Esophagus squamous epithelium (tissue), 5 donors: ENCODE data around the gene MAPRE2. TPM values are rescaled to one million over a fixed set of nuclear protein-coding genes. Genes with fewer than 3 reads are reported as not detected.

Experiments used
- DNase-seq: peaks from one replicate; lab custom pipeline; 2025; lab: John Stamatoyannopoulos, UW
- H3K27ac ChIP-seq, 4 donors: fragments of 200-600 bp; sonication (generic); one replicate each; pipeline ENCODE4 v1.5.1; 2016 to 2019; ENCODE audit warnings: mild to moderate bottlenecking in 1 of 4
- H3K27me3 ChIP-seq, 4 donors: fragments of 200-600 bp; sonication (generic); 1 replicate in 3 of 4; 2 replicates in 1 of 4; pipeline versions ENCODE4 v1.5.1 to v1.6.0; 2017 to 2021; ENCODE audit warnings: antibody characterized with exemption in 1 of 4
- H3K36me3 ChIP-seq, 3 donors: fragments of 200-600 bp; sonication (generic); one replicate each; pipeline ENCODE4 v1.5.1; 2016 to 2019
- H3K4me1 ChIP-seq, 3 donors: fragments of 200-600 bp; sonication (generic); one replicate each; pipeline ENCODE4 v1.5.1; 2017 to 2019
- H3K4me3 ChIP-seq, 4 donors: fragments of 200-600 bp; sonication (generic); 1 replicate in 3 of 4; 2 replicates in 1 of 4; pipeline ENCODE4 v1.5.1; 2016 to 2019; ENCODE audit warnings: mild to moderate bottlenecking in 2 of 4, moderate library complexity in 1 of 4
- H3K9me3 ChIP-seq, 3 donors: fragments of 200-600 bp; sonication (generic); one replicate each; pipeline ENCODE4 v1.5.1; 2016 to 2019
- CTCF ChIP-seq, 6 experiments: fragments of 450-650 bp in 4 of 6; fragments of 200-600 bp in 2 of 6; sonication (generic) in 2 of 6; IDR thresholded peaks; one replicate each; pipeline ENCODE4 v1.5.1; 2016 to 2019; ENCODE audit warnings: antibody characterized with exemption in 6 of 6, mild to moderate bottlenecking in 4 of 6, moderate library complexity in 4 of 6
- POLR2A ChIP-seq, 4 donors: fragments of 450-650 bp; IDR thresholded peaks; one replicate each; pipeline ENCODE4 v1.6.1; 2017; ENCODE audit warnings: antibody characterized with exemption in 4 of 4, mild to moderate bottlenecking in 4 of 4, moderate library complexity in 3 of 4
- WGBS, 2 donors: methylation state at CpG; one replicate each; pipeline ENCODE4 v1.1.5; 2018; 5-methylcytosine and 5-hydroxymethylcytosine counted together
- intact Hi-C: fragments of 100-400 bp; cut with DNase I; formaldehyde crosslinking; loops from one replicate; pipeline ENCODE4 v1.15.0; 2022
- total RNA-seq, 4 donors: library from RNA; depleted of rRNA; stranded (reverse); fragments of >200 nt; gene quantifications; one replicate each; pipeline ENCODE4 v1.1.0, GENCODE V29; 2016
- donor health status: DM: yes; HTN: yes; CAD: no.

MAPRE2 gene
- total RNA-seq, 4 donors from 2014 or later, result 1.5 to 9.0 (median 5.0) TPM

GRCh38 chr18:35157181-35157580 is 116.0 kb downstream of the MAPRE2 start:
- TF ChIP-seq POLR2A (IDR thresholded peaks at IDR 0.05) (no peak), CTCF (IDR thresholded peaks at IDR 0.05) (no peak)
- WGBS, 2 donors, result 79 to 81% methylated on average over 4 of the region's 4 CpGs
- Histone ChIP-seq H3K27me3 (no peaks in the 10 kb centered on the region), H3K27ac (no peak overlapping the region), H3K36me3 (no peaks in the 10 kb centered on the region), H3K4me3 (no peak overlapping the region), H3K9me3 (no peaks in the 10 kb centered on the region), H3K4me1 (peaks cover 0 to 6% (median 0%) of the 10 kb centered on the region in 3 donors)
- intact Hi-C loops, result no loop called here
- DNase-seq, result no peak

- Histone ChIP-seq H3K4me3 (no peak overlapping the region), H3K27me3 (no peaks in the 10 kb centered on the region), H3K27ac (no peak overlapping the region), H3K9me3 (no peaks in the 10 kb centered on the region), H3K4me1 (peaks cover 0 to 6% (median 0%) of the 10 kb centered on the region in 3 donors), H3K36me3 (no peaks in the 10 kb centered on the region)
- WGBS, 2 donors, result 57 to 63% methylated on average over 5 of the region's 5 CpGs
- intact Hi-C loops, result no loop called here
- TF ChIP-seq POLR2A (IDR thresholded peaks at IDR 0.05) (no peak), CTCF (IDR thresholded peaks at IDR 0.05) (no peak)
- no peak for DNase-seq
Observed at GRCh38 chr18:35158728-35159450, 117.7 kb downstream of the MAPRE2 start.

- WGBS, 2 donors, result 56 to 69% methylated on average over 3 of the region's 3 CpGs
- no peak for DNase-seq
Observed at GRCh38 chr18:35159782-35160181, 118.6 kb downstream of the MAPRE2 start.

GRCh38 chr18:35161485-35161884 is 120.3 kb downstream of the MAPRE2 start:
- Histone ChIP-seq H3K27me3 (no peaks in the 10 kb centered on the region), H3K4me1 (no peaks in the 10 kb centered on the region), H3K9me3 (no peaks in the 10 kb centered on the region), H3K27ac (no peak overlapping the region), H3K36me3 (no peaks in the 10 kb centered on the region), H3K4me3 (no peak overlapping the region)
- 86 to 88% methylated on average over 2 of the region's 2 CpGs for WGBS, 2 donors
- intact Hi-C loops, result no loop called here
- DNase-seq, result no peak
- TF ChIP-seq POLR2A (IDR thresholded peaks at IDR 0.05) (no peak), CTCF (IDR thresholded peaks at IDR 0.05) (no peak)

More at GRCh38 chr18:35159782-35160181, 118.6 kb downstream of the MAPRE2 start:
- intact Hi-C loops, result no loop called here
- TF ChIP-seq POLR2A (IDR thresholded peaks at IDR 0.05), result no peak
- no peak for TF ChIP-seq CTCF (IDR thresholded peaks at IDR 0.05)
- no peaks in the 10 kb centered on the region for H3K27me3 ChIP-seq
- no peaks in the 10 kb centered on the region for H3K36me3 ChIP-seq
- H3K4me1 ChIP-seq, result peaks cover 0 to 6% (median 0%) of the 10 kb centered on the region in 3 donors
- H3K9me3 ChIP-seq, result no peaks in the 10 kb centered on the region
- H3K4me3 ChIP-seq, result no peak overlapping the region
- no peak overlapping the region for H3K27ac ChIP-seq

- DNase-seq, result no peak
- H3K4me3 ChIP-seq, result no peak overlapping the region
- no peak for TF ChIP-seq POLR2A (IDR thresholded peaks at IDR 0.05)
- TF ChIP-seq CTCF (IDR thresholded peaks at IDR 0.05), result no peak
Observed at GRCh38 chr18:35161934-35162333, 120.7 kb downstream of the MAPRE2 start.

More at GRCh38 chr18:35161934-35162333, 120.7 kb downstream of the MAPRE2 start:
- 65 to 76% methylated on average over 3 of the region's 3 CpGs for WGBS, 2 donors
- Histone ChIP-seq H3K27me3 (no peaks in the 10 kb centered on the region), H3K4me1 (no peaks in the 10 kb centered on the region), H3K27ac (no peak overlapping the region), H3K9me3 (no peaks in the 10 kb centered on the region), H3K36me3 (no peaks in the 10 kb centered on the region)
- intact Hi-C loops, result no loop called here
